CD1c-positive myeloid dendritic cell (primary cell): ENCODE measurements around the gene MAGI2.

Source experiments
- DNase-seq: peaks from one replicate; pipeline ENCODE4 v3.0.0-alpha.2; 2016; ENCODE audit errors: extremely low spot score

Gene MAGI2

DNA sequence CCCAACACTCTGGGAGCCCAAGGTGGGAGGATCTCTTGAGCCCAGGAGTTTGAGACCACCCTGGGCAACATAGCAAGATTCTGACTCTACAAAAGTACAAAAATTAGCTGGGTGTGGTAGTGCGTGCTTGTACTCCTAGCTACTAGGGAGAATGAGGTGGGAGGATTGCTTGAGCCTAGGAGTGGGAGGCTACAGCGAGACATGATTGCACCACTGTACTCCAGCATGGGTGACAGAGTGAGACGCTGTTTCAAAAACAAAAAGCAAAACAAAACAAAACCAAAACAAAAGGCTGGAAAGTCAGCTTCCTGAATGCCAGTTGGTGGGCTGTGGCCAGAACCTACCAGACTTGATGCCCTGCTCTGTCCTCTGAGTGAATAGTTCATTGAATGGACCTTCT is 1412.0 kb downstream of the MAGI2 start:
- peak; percentile 4 for DNase-seq

GRCh38 chr7:78039790-78040776 is 1413.4 kb downstream of the MAGI2 start:
- peak; percentile 55 for DNase-seq

GRCh38 chr7:78038465-78039080 is 1414.9 kb downstream of the MAGI2 start:
- DNase-seq = no peak

- no peak for DNase-seq
Observed at GRCh38 chr7:78037603-78038002, 1415.9 kb downstream of the MAGI2 start.

- peak; percentile 28 for DNase-seq
Observed at GRCh38 chr7:78033410-78033809, 1420.1 kb downstream of the MAGI2 start.

DNA sequence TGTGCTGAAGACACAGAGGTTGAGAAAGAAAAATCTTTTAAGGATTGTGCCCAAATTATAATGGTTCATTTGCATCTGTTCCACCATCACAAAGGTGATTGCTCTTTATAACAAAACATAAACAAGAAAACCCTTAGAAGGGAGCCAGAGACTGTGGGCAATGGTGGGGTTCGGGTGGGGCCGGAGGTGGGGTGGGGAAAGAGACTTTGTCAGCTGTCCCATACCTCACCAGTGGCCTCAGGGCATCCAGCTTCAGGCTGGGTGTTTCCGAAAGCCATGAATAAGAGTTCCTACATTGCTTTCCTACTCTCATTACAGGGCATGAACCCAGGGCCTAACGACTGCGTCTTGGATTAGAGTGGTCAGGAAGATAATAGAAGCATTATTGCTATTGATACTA is 1427.0 kb downstream of the MAGI2 start:
- DNase-seq = no peak

GRCh38 chr7:78024591-78024990 is 1428.9 kb downstream of the MAGI2 start:
- DNase-seq = no peak

DNA sequence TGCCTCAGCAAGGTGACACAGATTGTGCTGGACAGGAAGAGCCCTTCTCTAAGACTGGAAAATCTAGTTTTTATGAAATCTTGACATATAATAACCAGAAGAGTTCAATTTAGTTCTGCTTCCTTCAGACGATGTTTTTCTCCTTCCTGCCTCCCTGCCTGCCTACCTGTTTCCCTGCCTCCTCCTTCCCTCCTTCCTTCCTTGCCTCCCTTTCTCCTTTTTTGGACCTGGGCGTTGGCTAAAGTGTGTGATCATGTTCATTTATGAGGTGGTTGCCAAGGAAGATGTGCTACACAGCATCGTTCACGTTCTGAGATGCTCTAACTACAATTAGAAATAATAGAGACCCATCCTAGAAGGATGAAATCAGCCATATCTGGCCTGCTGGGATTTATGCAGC is 1430.3 kb downstream of the MAGI2 start:
- DNase-seq = no peak

DNA sequence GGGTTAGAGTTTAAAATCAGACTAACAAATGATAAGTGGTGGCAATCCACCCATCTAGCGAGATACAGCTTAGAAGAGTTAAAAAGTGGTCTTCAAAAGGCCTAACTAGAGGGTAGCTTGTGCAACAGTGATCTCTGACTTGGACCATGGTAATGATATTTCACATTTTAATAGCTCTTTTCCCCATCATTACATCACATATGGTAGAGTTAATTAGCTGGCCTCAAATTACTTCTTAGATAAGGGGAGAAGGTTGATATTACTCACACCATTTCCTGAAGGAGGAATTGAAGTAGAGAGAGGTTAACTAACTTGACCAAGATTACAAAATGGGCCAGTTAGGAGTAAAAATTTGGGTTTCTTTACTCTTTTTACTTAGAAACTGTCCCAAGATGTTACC is 1431.3 kb downstream of the MAGI2 start:
- DNase-seq = no peak

GRCh38 chr7:78020874-78021249 is 1432.6 kb downstream of the MAGI2 start:
- peak; percentile 65 for DNase-seq

- DNase-seq = peak; percentile 79
Observed at GRCh38 chr7:78020136-78020873, 1433.2 kb downstream of the MAGI2 start.

DNA sequence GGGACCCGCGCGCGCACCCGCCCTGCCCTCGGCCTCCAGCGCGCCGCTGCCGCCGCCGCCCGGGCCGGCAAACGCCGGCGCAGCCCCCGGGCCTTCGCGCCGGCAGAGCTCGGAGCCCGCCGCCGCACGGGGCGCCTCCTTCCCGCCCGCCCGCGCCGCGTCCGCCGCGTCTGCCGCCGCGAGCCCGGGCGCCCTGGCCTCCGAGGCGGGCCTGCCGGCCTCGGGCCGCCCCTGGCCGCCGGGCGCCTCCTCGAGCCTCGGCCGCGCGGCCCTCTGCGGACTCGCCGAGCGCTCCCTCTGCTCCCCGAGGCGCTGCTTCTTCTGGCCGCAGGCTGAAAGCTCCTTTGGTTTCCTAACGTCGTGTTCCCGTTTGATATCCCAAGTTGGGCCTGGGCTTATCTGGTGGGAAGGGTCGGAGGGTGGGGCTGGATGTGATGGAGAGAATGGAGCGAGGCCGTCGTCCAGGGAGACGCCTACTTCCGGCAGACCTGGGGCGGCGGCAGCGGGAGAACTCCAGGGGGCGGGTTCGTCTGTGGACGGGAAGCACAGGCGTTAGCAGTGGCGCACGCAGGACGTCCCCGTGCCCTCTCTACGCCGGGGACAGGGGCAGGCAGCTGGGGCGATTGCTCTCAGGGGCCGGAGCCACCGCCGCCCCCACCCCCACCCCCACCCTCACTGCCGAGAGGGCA is 1433.9 kb downstream of the MAGI2 start:
- peak; percentile 65 for DNase-seq

GRCh38 chr7:78018641-78019446 is 1434.6 kb downstream of the MAGI2 start:
- DNase-seq = peak; percentile 21

- DNase-seq = no peak
Observed at GRCh38 chr7:78017591-78018100, 1435.8 kb downstream of the MAGI2 start.

DNA sequence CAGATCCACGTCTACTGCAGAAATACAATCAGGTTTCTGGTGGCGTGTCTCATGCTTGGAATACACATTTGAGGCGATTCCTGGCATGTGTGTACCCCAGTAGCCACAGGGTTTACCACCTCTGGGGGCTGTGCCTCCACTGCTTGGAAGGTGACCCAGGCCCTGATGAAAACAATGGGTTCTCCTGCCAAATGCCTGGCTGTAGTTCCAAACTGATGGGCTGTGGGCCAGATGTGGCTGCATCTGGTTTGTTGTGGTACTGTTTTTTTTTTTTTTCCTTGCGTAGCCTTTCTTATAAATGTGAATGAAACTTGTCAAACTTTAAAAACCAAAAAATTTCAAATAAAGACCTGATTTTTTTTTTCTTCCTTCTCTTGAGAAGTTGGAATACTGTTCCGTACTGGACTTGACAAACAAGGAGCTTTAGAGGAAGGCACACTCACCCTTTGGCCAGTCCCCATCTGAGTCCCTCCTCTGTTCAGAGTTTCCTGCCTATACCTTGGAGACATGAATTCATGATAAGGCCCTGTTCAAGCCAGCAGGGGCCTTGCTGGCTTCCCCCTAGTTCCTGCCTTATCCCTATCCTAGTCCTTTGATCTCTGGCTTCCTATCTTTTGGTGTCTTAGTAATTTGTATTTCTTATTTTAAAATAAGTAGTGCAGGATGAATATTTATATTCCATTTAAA is 1437.8 kb downstream of the MAGI2 start:
- DNase-seq = no peak

DNA sequence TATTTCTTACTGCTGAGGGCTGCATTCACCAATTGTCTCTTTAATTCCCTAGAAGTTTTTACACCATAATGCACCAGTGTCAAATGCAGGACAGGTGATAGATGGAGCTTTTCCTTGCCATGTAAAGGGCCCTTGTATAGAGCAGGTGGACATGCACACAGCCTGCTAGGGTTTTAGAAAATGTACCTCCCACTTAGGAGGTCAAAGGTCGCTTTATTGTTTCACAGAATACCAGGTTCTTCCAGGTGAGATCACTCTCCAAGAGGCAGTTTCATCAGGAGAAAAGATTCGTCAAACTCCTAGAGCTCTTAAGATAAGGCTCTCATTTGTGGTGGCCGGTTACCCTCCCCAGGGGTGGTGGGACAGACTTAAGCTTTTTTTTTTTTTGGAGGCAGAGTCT is 1439.1 kb downstream of the MAGI2 start:
- no peak for DNase-seq

DNA sequence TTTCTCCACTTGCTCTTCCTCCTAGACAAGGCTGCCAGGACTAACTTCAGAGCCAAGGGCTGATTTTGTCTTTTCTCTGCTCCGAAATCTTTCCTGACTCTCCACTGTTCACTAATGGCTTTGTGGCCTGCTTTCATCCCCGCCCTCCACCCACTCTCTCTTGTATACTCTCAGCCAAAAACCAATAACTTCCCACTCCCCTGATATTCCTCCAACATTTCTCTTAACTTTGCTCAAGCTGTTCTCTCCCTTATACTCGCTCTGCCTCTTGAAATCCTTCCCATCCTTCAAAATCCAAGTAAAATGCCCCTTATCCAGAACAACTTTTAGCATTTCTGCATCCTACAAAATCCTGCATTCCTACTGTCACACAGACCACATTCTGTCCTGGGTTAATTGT is 1440.1 kb downstream of the MAGI2 start:
- no peak for DNase-seq

- DNase-seq = no peak
Observed at GRCh38 chr7:78011642-78012041, 1441.8 kb downstream of the MAGI2 start.

DNA sequence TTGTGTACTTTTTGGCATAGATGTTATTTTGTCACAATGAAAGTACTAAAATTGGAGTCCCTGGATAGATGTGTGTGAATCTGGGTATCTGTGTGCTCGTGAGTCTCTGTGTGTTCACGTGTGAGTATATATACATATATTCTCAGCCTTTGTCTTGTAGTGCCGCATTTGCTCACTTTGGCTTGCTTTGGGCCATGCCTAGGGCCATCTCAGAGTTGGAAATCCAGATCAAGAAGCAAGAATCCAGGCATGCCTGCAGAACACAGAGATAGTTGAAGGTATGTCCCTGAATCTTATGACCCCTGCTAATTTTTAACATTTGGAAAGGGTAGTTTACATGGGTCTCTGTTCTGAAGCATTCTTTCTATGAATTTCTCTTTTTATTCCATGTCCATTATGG is 1446.2 kb downstream of the MAGI2 start:
- no peak for DNase-seq

DNA sequence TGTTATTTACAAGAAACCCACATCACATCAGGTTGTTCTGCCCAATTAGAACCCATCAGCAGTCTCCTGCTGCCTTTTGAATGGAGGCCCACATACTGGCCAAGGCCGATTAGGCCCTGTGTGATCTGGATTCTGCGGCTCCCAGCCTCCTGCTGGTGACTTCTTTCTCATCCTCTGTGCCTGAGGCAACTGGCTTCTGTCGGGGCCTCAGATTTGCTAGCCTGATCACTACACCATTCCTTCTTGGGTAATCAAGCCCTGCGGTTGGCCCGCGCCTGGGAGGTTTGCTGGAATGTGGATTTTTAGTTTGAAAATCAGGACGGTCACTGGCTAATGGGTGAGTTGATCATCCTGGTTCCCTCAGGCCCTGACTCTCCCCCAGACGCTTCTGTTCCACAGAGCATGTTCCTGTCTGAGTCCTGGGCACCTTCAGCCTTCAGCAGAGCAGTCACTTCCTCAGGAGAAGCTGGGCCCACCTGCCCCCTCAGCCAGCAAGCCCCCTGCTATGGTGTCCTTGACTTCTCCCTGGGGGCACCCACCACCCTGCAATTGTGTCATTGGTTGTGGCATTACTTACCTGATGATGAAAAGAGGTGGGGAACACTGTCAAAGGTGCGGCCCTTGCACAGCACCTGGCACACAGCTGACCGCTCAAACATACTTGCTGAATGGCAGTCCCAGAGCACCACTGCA is 1447.3 kb downstream of the MAGI2 start:
- DNase-seq = no peak
